Measurements from ENCODE around the gene SIPA1L3. TPM values are rescaled to one million over a fixed set of nuclear protein-coding genes. Genes with fewer than 3 reads are reported as not detected.

SIPA1L3 gene
- total and polyA plus RNA-seq, 2 of the 13 experiments (the other 11 are each of a cell fraction or from before 2014, with no cell fraction given): 5.5 to 7.7 TPM

DNA sequence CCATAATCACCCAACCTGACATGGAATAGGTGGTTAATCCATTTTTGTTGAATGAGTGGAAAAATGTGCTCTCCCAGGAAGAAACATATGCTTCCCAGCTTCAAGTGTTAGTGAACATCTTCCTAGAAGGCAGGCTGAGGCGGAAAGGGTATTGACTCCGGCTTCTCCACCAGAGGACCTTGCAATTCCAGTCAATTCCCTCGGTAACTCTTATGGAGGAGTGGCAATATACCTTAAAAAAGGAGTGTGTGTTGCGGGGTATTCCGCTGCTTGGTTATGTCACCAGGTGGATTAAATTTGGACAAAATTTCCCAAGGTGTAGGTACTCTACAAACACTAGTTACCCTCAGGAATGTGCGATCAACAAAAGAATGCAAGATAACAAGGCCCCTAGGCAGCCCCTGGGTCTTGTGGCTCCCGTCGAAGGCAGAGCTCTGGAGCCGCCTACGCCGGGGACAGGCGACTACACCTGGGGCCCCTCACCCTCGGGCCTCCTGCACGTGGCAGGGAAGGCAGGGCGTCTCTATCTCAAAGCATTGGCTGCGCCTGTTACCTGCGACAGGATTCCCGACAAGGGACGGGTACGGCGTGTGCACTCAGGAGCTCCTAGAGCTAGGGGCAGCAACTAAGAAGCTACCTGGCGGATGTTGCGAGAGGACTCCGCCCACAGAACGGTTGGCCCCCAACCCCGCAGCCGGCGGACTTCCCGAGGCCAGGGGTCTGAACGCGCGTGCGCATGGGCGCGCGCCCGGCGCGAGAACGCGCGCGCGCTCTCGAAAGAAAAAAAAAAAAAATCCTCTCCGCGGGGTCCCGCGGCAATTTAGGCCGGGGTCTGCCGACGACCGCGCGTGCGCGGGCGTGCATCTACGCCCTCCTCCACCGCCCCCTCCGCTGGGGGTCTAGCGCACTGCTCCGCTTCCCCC lies 801 bp upstream of the SIPA1L3 start, which contains the start of gene WDR87 (continued):
- TF ChIP-seq ZNF180 (CRISPR knock-in tag; IDR thresholded peaks at IDR 0.05; ENCODE audit: borderline replicate concordance, low read depth): no peak
- no peak for TF ChIP-seq NR2F1 (CRISPR knock-in tag; IDR thresholded peaks at IDR 0.05)
- TF ChIP-seq ZNF777 (CRISPR knock-in tag; IDR thresholded peaks at IDR 0.05): peak; percentile 92
- TF ChIP-seq, protein P1, sequence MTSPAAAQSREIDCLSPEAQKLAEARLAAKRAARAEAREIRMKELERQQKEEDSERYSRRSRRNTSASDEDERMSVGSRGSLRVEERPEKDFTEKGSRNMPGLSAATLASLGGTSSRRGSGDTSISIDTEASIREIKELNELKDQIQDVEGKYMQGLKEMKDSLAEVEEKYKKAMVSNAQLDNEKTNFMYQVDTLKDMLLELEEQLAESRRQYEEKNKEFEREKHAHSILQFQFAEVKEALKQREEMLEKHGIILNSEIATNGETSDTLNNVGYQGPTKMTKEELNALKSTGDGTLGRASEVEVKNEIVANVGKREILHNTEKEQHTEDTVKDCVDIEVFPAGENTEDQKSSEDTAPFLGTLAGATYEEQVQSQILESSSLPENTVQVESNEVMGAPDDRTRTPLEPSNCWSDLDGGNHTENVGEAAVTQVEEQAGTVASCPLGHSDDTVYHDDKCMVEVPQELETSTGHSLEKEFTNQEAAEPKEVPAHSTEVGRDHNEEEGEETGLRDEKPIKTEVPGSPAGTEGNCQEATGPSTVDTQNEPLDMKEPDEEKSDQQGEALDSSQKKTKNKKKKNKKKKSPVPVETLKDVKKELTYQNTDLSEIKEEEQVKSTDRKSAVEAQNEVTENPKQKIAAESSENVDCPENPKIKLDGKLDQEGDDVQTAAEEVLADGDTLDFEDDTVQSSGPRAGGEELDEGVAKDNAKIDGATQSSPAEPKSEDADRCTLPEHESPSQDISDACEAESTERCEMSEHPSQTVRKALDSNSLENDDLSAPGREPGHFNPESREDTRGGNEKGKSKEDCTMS (CRISPR knock-in tag; conservative IDR thresholded peaks at IDR 0.05): no peak
- no peak for TF ChIP-seq ZNF567 (CRISPR knock-in tag; IDR thresholded peaks at IDR 0.05; ENCODE audit: borderline replicate concordance)
- no peak for TF ChIP-seq IKZF1 (IDR thresholded peaks at IDR 0.05)
- TF ChIP-seq ZNF251 (CRISPR knock-in tag; IDR thresholded peaks at IDR 0.05): 0 out of 2 replicates have a peak, but pooled peaks have one; percentile 34
- TF ChIP-seq, protein P2, sequence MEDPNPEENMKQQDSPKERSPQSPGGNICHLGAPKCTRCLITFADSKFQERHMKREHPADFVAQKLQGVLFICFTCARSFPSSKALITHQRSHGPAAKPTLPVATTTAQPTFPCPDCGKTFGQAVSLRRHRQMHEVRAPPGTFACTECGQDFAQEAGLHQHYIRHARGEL (CRISPR knock-in tag; IDR thresholded peaks at IDR 0.05): no peak
- TF ChIP-seq PAWR (CRISPR knock-in tag; IDR thresholded peaks at IDR 0.05; ENCODE audit: borderline replicate concordance): no peak
- TF ChIP-seq ATF1 (CRISPR knock-in tag; IDR thresholded peaks at IDR 0.05): 0 out of 2 replicates have a peak, but pooled peaks have one; percentile 17
- TF ChIP-seq, protein P3, sequence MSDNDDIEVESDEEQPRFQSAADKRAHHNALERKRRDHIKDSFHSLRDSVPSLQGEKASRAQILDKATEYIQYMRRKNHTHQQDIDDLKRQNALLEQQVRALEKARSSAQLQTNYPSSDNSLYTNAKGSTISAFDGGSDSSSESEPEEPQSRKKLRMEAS (IDR thresholded peaks at IDR 0.05): peak; percentile 83
- no peak for TF ChIP-seq CCAR2 (optimal IDR thresholded peaks at IDR 0.05; ENCODE audit: low read depth, low read length)
- no peak for TF ChIP-seq GATA4 (IDR thresholded peaks at IDR 0.05; ENCODE audit: borderline replicate concordance, low read depth)
- peak; percentile 29; the same call in 1 of the 2 replicates for TF ChIP-seq HDAC2 (CRISPR knock-in tag; IDR thresholded peaks at IDR 0.05)
- no peak for TF ChIP-seq MED1 (CRISPR knock-in tag; IDR thresholded peaks at IDR 0.05)
- TF ChIP-seq, protein P4, sequence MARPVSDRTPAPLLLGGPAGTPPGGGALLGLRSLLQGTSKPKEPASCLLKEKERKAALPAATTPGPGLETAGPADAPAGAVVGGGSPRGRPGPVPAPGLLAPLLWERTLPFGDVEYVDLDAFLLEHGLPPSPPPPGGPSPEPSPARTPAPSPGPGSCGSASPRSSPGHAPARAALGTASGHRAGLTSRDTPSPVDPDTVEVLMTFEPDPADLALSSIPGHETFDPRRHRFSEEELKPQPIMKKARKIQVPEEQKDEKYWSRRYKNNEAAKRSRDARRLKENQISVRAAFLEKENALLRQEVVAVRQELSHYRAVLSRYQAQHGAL (CRISPR knock-in tag; IDR thresholded peaks at IDR 0.05; ENCODE audit: not compliant biosample characterization): no peak
- TF ChIP-seq ZC3H13 (CRISPR knock-in tag; IDR thresholded peaks at IDR 0.05): no peak
- no peak for TF ChIP-seq TBP (CRISPR knock-in tag; IDR thresholded peaks at IDR 0.05)
- TF ChIP-seq ZBTB20 (CRISPR knock-in tag; IDR thresholded peaks at IDR 0.05; ENCODE audit: borderline replicate concordance, low read depth): peak; percentile 12; the same call in 1 of the 2 replicates
- no peak for TF ChIP-seq NFATC3 (CRISPR knock-in tag; IDR thresholded peaks at IDR 0.05)
- TF ChIP-seq, protein P5, sequence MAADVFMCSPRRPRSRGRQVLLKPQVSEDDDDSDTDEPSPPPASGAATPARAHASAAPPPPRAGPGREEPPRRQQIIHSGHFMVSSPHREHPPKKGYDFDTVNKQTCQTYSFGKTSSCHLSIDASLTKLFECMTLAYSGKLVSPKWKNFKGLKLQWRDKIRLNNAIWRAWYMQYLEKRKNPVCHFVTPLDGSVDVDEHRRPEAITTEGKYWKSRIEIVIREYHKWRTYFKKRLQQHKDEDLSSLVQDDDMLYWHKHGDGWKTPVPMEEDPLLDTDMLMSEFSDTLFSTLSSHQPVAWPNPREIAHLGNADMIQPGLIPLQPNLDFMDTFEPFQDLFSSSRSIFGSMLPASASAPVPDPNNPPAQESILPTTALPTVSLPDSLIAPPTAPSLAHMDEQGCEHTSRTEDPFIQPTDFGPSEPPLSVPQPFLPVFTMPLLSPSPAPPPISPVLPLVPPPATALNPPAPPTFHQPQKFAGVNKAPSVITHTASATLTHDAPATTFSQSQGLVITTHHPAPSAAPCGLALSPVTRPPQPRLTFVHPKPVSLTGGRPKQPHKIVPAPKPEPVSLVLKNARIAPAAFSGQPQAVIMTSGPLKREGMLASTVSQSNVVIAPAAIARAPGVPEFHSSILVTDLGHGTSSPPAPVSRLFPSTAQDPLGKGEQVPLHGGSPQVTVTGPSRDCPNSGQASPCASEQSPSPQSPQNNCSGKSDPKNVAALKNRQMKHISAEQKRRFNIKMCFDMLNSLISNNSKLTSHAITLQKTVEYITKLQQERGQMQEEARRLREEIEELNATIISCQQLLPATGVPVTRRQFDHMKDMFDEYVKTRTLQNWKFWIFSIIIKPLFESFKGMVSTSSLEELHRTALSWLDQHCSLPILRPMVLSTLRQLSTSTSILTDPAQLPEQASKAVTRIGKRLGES (CRISPR knock-in tag; IDR thresholded peaks at IDR 0.05; ENCODE audit: borderline replicate concordance): no peak
- TF ChIP-seq RXRB (CRISPR knock-in tag; IDR thresholded peaks at IDR 0.05; ENCODE audit: borderline replicate concordance): no peak
- 0 out of 2 replicates have a peak, but pooled peaks have one; percentile 3 for TF ChIP-seq RELA (CRISPR knock-in tag; IDR thresholded peaks at IDR 0.05)
